GM12892 (cell line): Measurements from ENCODE around the gene CDH13.

Source experiments
- POLR2AphosphoS5 ChIP-seq: IDR thresholded peaks from 2 replicates; pipeline ENCODE4 v1.6.1; 2011; ENCODE audit warnings: low read depth, low read length, control low read depth
- TAF1 ChIP-seq: IDR thresholded peaks from 2 replicates; pipeline ENCODE4 v1.6.1; 2011; ENCODE audit warnings: low read depth, mild to moderate bottlenecking, control low read depth, low read length, borderline replicate concordance

GRCh38 chr16:83125999-83126568 is 499.3 kb downstream of the CDH13 start:
- TF ChIP-seq POLR2AphosphoS5, result no peak
- no peak for TF ChIP-seq TAF1
